GM18873 (cell line): Measurements from ENCODE around the gene METTL24.
"Not testable (repeated sequence)": the region's sequence is repeated elsewhere in the genome, so short reads cannot be mapped to it uniquely, and the experiment has no call there.

Experiments used
- ATAC-seq: cut with Tn5 transposase; IDR thresholded peaks from one replicate; pipeline ENCODE4 v1.9.1; 2021; ENCODE audit warnings: mild to moderate bottlenecking, moderate library complexity, moderate number of reproducible peaks; ENCODE audit not compliant: unreplicated experiment, low FRiP score

Gene METTL24

GRCh38 chr6:110272781-110273180 lies 85.4 kb downstream of the METTL24 start:
- not testable (repeated sequence) for ATAC-seq

GRCh38 chr6:110271732-110272022 lies 86.5 kb downstream of the METTL24 start:
- no peak for ATAC-seq

GRCh38 chr6:110270165-110270564 lies 88.0 kb downstream of the METTL24 start:
- ATAC-seq: no peak

GRCh38 chr6:110269623-110270022 lies 88.5 kb downstream of the METTL24 start:
- no peak for ATAC-seq

- ATAC-seq: no peak
Measured at GRCh38 chr6:110266996-110267395, 91.2 kb downstream of the METTL24 start.

GRCh38 chr6:110265273-110265672 lies 92.9 kb downstream of the METTL24 start:
- peak; percentile 47 for ATAC-seq

- no peak for ATAC-seq
Measured at GRCh38 chr6:110256366-110256765, 101.8 kb downstream of the METTL24 start.

GRCh38 chr6:110255211-110255750 lies 102.9 kb downstream of the METTL24 start:
- ATAC-seq: no peak

- no peak for ATAC-seq
Measured at GRCh38 chr6:110250838-110251237, 107.3 kb downstream of the METTL24 start.

GRCh38 chr6:110250058-110250457 lies 108.1 kb downstream of the METTL24 start:
- ATAC-seq: no peak

GRCh38 chr6:110246900-110247546 lies 111.1 kb downstream of the METTL24 start:
- ATAC-seq: no peak

GRCh38 chr6:110246378-110246777 lies 111.8 kb downstream of the METTL24 start:
- ATAC-seq: no peak

- ATAC-seq: not testable (repeated sequence)
Measured at GRCh38 chr6:110244621-110245020, 113.5 kb downstream of the METTL24 start.

GRCh38 chr6:110239526-110240274 lies 118.4 kb downstream of the METTL24 start:
- no peak for ATAC-seq

- ATAC-seq: not testable (repeated sequence)
Measured at GRCh38 chr6:110236007-110236406, 122.1 kb downstream of the METTL24 start.

GRCh38 chr6:110233770-110234374 lies 124.3 kb downstream of the METTL24 start:
- ATAC-seq: peak; percentile 90

GRCh38 chr6:110232450-110232849 lies 125.7 kb downstream of the METTL24 start:
- ATAC-seq: no peak

GRCh38 chr6:110226261-110226660 lies 131.9 kb downstream of the METTL24 start:
- ATAC-seq: no peak

GRCh38 chr6:110221738-110222137 lies 136.4 kb downstream of the METTL24 start:
- ATAC-seq: no peak

GRCh38 chr6:110217266-110217665 lies 140.9 kb downstream of the METTL24 start:
- ATAC-seq: no peak

- no peak for ATAC-seq
Measured at GRCh38 chr6:110216140-110216539, 142.0 kb downstream of the METTL24 start.
